ENCODE results near the gene MZT2A.
A peak's percentile ranks its signal among the peaks of the same experiment; 100 is the strongest.
"Not testable (repeated sequence)": the region's sequence is repeated elsewhere in the genome, so short reads cannot be mapped to it uniquely, and the experiment has no call there.

Gene MZT2A

GRCh38 chr2:131492015-131492417 lies at the start of gene MZT2A:
Gene MZT2A, minus strand, starts transcription at chr2:131492397. Its CDS starts 21 bp downstream, at chr2:131492376.
- H3K36me3 ChIP-seq (ENCODE audit: control insufficient read depth in 5 of 5, insufficient read depth in 5 of 5, low read length in 5 of 5); H3K27me3 ChIP-seq (ENCODE audit: control insufficient read depth in 5 of 5, insufficient read depth in 4 of 5, low read length in 5 of 5); H3K9me3 ChIP-seq (ENCODE audit: control insufficient read depth in 5 of 5, low read length in 5 of 5): not testable (repeated sequence)
- peak within 1 kb of the TSS; percentile 72 for H3K27ac ChIP-seq (ENCODE audit: low read depth, low read length)
- peaks cover 0 to 32% (median 19%) of the 10 kb centered on the region in 5 donors for H3K4me1 ChIP-seq (ENCODE audit: control insufficient read depth in 5 of 5, insufficient read depth in 5 of 5, low read length in 5 of 5)
- H3K4me3 ChIP-seq (ENCODE audit: low read depth in 1 of 5, low read length in 5 of 5): peak within 1 kb of the TSS; percentile 87 to 95 (median 90)
- H3K9ac ChIP-seq (ENCODE audit: low read length in 5 of 5): peak within 1 kb of the TSS; percentile 73 to 94 (median 91)

GRCh38 chr2:131538856-131539255 lies 46.7 kb upstream of the MZT2A start:
- not testable (repeated sequence) for H3K27me3 ChIP-seq (ENCODE audit: control insufficient read depth in 5 of 5, insufficient read depth in 4 of 5, low read length in 5 of 5); H3K4me3 ChIP-seq (ENCODE audit: low read depth in 1 of 5, low read length in 5 of 5); H3K4me1 ChIP-seq (ENCODE audit: control insufficient read depth in 5 of 5, insufficient read depth in 5 of 5, low read length in 5 of 5); H3K9me3 ChIP-seq (ENCODE audit: control insufficient read depth in 5 of 5, low read length in 5 of 5); H3K9ac ChIP-seq (ENCODE audit: low read length in 5 of 5); H3K27ac ChIP-seq (ENCODE audit: low read depth, low read length); H3K36me3 ChIP-seq (ENCODE audit: control insufficient read depth in 5 of 5, insufficient read depth in 5 of 5, low read length in 5 of 5)

GRCh38 chr2:131536841-131537240 lies 44.6 kb upstream of the MZT2A start:
- not testable (repeated sequence) for H3K27ac ChIP-seq (ENCODE audit: low read depth, low read length); H3K9me3 ChIP-seq (ENCODE audit: control insufficient read depth in 5 of 5, low read length in 5 of 5); H3K9ac ChIP-seq (ENCODE audit: low read length in 5 of 5); H3K4me3 ChIP-seq (ENCODE audit: low read depth in 1 of 5, low read length in 5 of 5); H3K27me3 ChIP-seq (ENCODE audit: control insufficient read depth in 5 of 5, insufficient read depth in 4 of 5, low read length in 5 of 5); H3K4me1 ChIP-seq (ENCODE audit: control insufficient read depth in 5 of 5, insufficient read depth in 5 of 5, low read length in 5 of 5); H3K36me3 ChIP-seq (ENCODE audit: control insufficient read depth in 5 of 5, insufficient read depth in 5 of 5, low read length in 5 of 5)

GRCh38 chr2:131535951-131536826 lies 44.0 kb upstream of the MZT2A start:
- H3K4me1 ChIP-seq (ENCODE audit: control insufficient read depth in 5 of 5, insufficient read depth in 5 of 5, low read length in 5 of 5); H3K9me3 ChIP-seq (ENCODE audit: control insufficient read depth in 5 of 5, low read length in 5 of 5): not testable (repeated sequence)

GRCh38 chr2:131535526-131535925 lies 43.3 kb upstream of the MZT2A start:
- no peak overlapping the region for H3K27ac ChIP-seq (ENCODE audit: low read depth, low read length)
- H3K9ac ChIP-seq (ENCODE audit: low read length in 5 of 5): no peak overlapping the region
- H3K4me3 ChIP-seq (ENCODE audit: low read depth in 1 of 5, low read length in 5 of 5): no peak overlapping the region
- no peaks in the 10 kb centered on the region for H3K36me3 ChIP-seq (ENCODE audit: control insufficient read depth in 5 of 5, insufficient read depth in 5 of 5, low read length in 5 of 5)
- no peaks in the 10 kb centered on the region for H3K4me1 ChIP-seq (ENCODE audit: control insufficient read depth in 5 of 5, insufficient read depth in 5 of 5, low read length in 5 of 5)
- no peaks in the 10 kb centered on the region for H3K27me3 ChIP-seq (ENCODE audit: control insufficient read depth in 5 of 5, insufficient read depth in 4 of 5, low read length in 5 of 5)
- H3K9me3 ChIP-seq (ENCODE audit: control insufficient read depth in 5 of 5, low read length in 5 of 5): no peaks in the 10 kb centered on the region

More at GRCh38 chr2:131535951-131536826, 44.0 kb upstream of the MZT2A start:
- H3K36me3 ChIP-seq (ENCODE audit: control insufficient read depth in 5 of 5, insufficient read depth in 5 of 5, low read length in 5 of 5); H3K9ac ChIP-seq (ENCODE audit: low read length in 5 of 5); H3K27ac ChIP-seq (ENCODE audit: low read depth, low read length); H3K4me3 ChIP-seq (ENCODE audit: low read depth in 1 of 5, low read length in 5 of 5); H3K27me3 ChIP-seq (ENCODE audit: control insufficient read depth in 5 of 5, insufficient read depth in 4 of 5, low read length in 5 of 5): not testable (repeated sequence)

- not testable (repeated sequence) for H3K27me3 ChIP-seq (ENCODE audit: control insufficient read depth in 5 of 5, insufficient read depth in 4 of 5, low read length in 5 of 5); H3K4me1 ChIP-seq (ENCODE audit: control insufficient read depth in 5 of 5, insufficient read depth in 5 of 5, low read length in 5 of 5); H3K36me3 ChIP-seq (ENCODE audit: control insufficient read depth in 5 of 5, insufficient read depth in 5 of 5, low read length in 5 of 5)
Measured at GRCh38 chr2:131534965-131535364, 42.8 kb upstream of the MZT2A start.

GRCh38 chr2:131534317-131534672 lies 42.1 kb upstream of the MZT2A start:
- H3K27ac ChIP-seq (ENCODE audit: low read depth, low read length); H3K9ac ChIP-seq (ENCODE audit: low read length in 5 of 5); H3K27me3 ChIP-seq (ENCODE audit: control insufficient read depth in 5 of 5, insufficient read depth in 4 of 5, low read length in 5 of 5); H3K4me1 ChIP-seq (ENCODE audit: control insufficient read depth in 5 of 5, insufficient read depth in 5 of 5, low read length in 5 of 5); H3K4me3 ChIP-seq (ENCODE audit: low read depth in 1 of 5, low read length in 5 of 5); H3K9me3 ChIP-seq (ENCODE audit: control insufficient read depth in 5 of 5, low read length in 5 of 5); H3K36me3 ChIP-seq (ENCODE audit: control insufficient read depth in 5 of 5, insufficient read depth in 5 of 5, low read length in 5 of 5): not testable (repeated sequence)

More at GRCh38 chr2:131534965-131535364, 42.8 kb upstream of the MZT2A start:
- H3K27ac ChIP-seq (ENCODE audit: low read depth, low read length); H3K9ac ChIP-seq (ENCODE audit: low read length in 5 of 5); H3K4me3 ChIP-seq (ENCODE audit: low read depth in 1 of 5, low read length in 5 of 5); H3K9me3 ChIP-seq (ENCODE audit: control insufficient read depth in 5 of 5, low read length in 5 of 5): not testable (repeated sequence)

GRCh38 chr2:131533609-131534316 lies 41.6 kb upstream of the MZT2A start:
- not testable (repeated sequence) for H3K9ac ChIP-seq (ENCODE audit: low read length in 5 of 5); H3K27ac ChIP-seq (ENCODE audit: low read depth, low read length)

GRCh38 chr2:131532723-131533608 lies 40.8 kb upstream of the MZT2A start:
- not testable (repeated sequence) for H3K9me3 ChIP-seq (ENCODE audit: control insufficient read depth in 5 of 5, low read length in 5 of 5); H3K4me3 ChIP-seq (ENCODE audit: low read depth in 1 of 5, low read length in 5 of 5); H3K27ac ChIP-seq (ENCODE audit: low read depth, low read length); H3K4me1 ChIP-seq (ENCODE audit: control insufficient read depth in 5 of 5, insufficient read depth in 5 of 5, low read length in 5 of 5); H3K27me3 ChIP-seq (ENCODE audit: control insufficient read depth in 5 of 5, insufficient read depth in 4 of 5, low read length in 5 of 5); H3K9ac ChIP-seq (ENCODE audit: low read length in 5 of 5); H3K36me3 ChIP-seq (ENCODE audit: control insufficient read depth in 5 of 5, insufficient read depth in 5 of 5, low read length in 5 of 5)

More at GRCh38 chr2:131533609-131534316, 41.6 kb upstream of the MZT2A start:
- H3K27me3 ChIP-seq (ENCODE audit: control insufficient read depth in 5 of 5, insufficient read depth in 4 of 5, low read length in 5 of 5); H3K4me1 ChIP-seq (ENCODE audit: control insufficient read depth in 5 of 5, insufficient read depth in 5 of 5, low read length in 5 of 5); H3K9me3 ChIP-seq (ENCODE audit: control insufficient read depth in 5 of 5, low read length in 5 of 5); H3K4me3 ChIP-seq (ENCODE audit: low read depth in 1 of 5, low read length in 5 of 5); H3K36me3 ChIP-seq (ENCODE audit: control insufficient read depth in 5 of 5, insufficient read depth in 5 of 5, low read length in 5 of 5): not testable (repeated sequence)
